ENCODE results near the gene AK5.

Gene AK5

DNA sequence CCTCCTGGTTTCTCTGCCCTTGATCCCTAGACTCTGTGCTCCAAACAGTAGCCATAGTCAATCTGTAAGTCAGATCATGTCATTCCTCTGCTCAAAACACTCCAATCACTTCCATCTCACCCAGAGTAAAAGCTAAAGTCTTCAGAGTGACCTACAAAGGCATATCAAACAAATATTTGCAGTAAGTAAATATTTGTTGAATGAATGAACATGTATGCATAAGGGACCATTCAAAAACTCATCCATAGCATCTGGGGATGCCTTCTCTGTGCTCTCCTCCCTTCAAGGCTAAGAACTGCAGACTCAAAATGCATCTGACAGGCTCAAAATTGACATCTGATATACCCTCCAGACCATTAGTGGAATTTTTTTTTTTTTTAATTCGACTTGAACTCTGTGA, 18.1 kb upstream of the AK5 start:
- no peak overlapping the region for H3K4me2 ChIP-seq (ENCODE audit: low read depth, low read length, poor library complexity, severe bottlenecking)
- no peaks in the 10 kb centered on the region for H3K36me3 ChIP-seq (ENCODE audit: insufficient read depth, low read length)
- no peak overlapping the region for H3K9ac ChIP-seq (ENCODE audit: low read depth, low read length, poor library complexity, severe bottlenecking)
- H3K9me3 ChIP-seq (ENCODE audit: insufficient read depth, low read depth, low read length): no peaks in the 10 kb centered on the region
- H3K9me2 ChIP-seq (replicated peaks; ENCODE audit: low read depth, low read length): no peaks in the 10 kb centered on the region
- H3K27me3 ChIP-seq (ENCODE audit: insufficient read depth, low read length, poor library complexity, severe bottlenecking): no peaks in the 10 kb centered on the region
- H2AFZ ChIP-seq (ENCODE audit: low read length): no peak overlapping the region
- TF ChIP-seq CTCF (conservative IDR thresholded peaks at IDR 0.05; ENCODE audit: low read length) (no peak), EZH2phosphoT487 (IDR thresholded peaks at IDR 0.05; ENCODE audit: borderline replicate concordance) (no peak)
- H3F3A ChIP-seq (ENCODE audit: low read depth): no peaks in the 10 kb centered on the region
- H3K4me3 ChIP-seq (ENCODE audit: low read length, poor library complexity, severe bottlenecking): no peak overlapping the region
- no peaks in the 10 kb centered on the region for H3K79me2 ChIP-seq (ENCODE audit: insufficient read depth, low read length)
- H4K20me1 ChIP-seq (ENCODE audit: insufficient read depth, low read length, poor library complexity, severe bottlenecking): no peaks in the 10 kb centered on the region
- H3K4me1 ChIP-seq (ENCODE audit: insufficient read depth, low read length, poor library complexity, severe bottlenecking): no peaks in the 10 kb centered on the region

- no peak overlapping the region for H3K9ac ChIP-seq (ENCODE audit: low read depth, low read length, poor library complexity, severe bottlenecking)
- no peaks in the 10 kb centered on the region for H3K79me2 ChIP-seq (ENCODE audit: insufficient read depth, low read length)
- no peaks in the 10 kb centered on the region for H3K9me2 ChIP-seq (replicated peaks; ENCODE audit: low read depth, low read length)
- no peak overlapping the region for H3K4me2 ChIP-seq (ENCODE audit: low read depth, low read length, poor library complexity, severe bottlenecking)
- no peaks in the 10 kb centered on the region for H4K20me1 ChIP-seq (ENCODE audit: insufficient read depth, low read length, poor library complexity, severe bottlenecking)
- no peaks in the 10 kb centered on the region for H3K9me3 ChIP-seq (ENCODE audit: insufficient read depth, low read depth, low read length)
- no peaks in the 10 kb centered on the region for H3K36me3 ChIP-seq (ENCODE audit: insufficient read depth, low read length)
- H3K4me1 ChIP-seq (ENCODE audit: insufficient read depth, low read length, poor library complexity, severe bottlenecking): no peaks in the 10 kb centered on the region
- no peaks in the 10 kb centered on the region for H3F3A ChIP-seq (ENCODE audit: low read depth)
- H2AFZ ChIP-seq (ENCODE audit: low read length): no peak overlapping the region
- TF ChIP-seq EZH2phosphoT487 (IDR thresholded peaks at IDR 0.05; ENCODE audit: borderline replicate concordance): no peak
- no peak for TF ChIP-seq CTCF (conservative IDR thresholded peaks at IDR 0.05; ENCODE audit: low read length)
- no peak overlapping the region for H3K4me3 ChIP-seq (ENCODE audit: low read length, poor library complexity, severe bottlenecking)
- no peaks in the 10 kb centered on the region for H3K27me3 ChIP-seq (ENCODE audit: insufficient read depth, low read length, poor library complexity, severe bottlenecking)
Observed at GRCh38 chr1:77265180-77265579, 16.6 kb upstream of the AK5 start.

- no peaks in the 10 kb centered on the region for H3K9me3 ChIP-seq (ENCODE audit: insufficient read depth, low read depth, low read length)
- no peaks in the 10 kb centered on the region for H3K79me2 ChIP-seq (ENCODE audit: insufficient read depth, low read length)
- no peaks in the 10 kb centered on the region for H3K27me3 ChIP-seq (ENCODE audit: insufficient read depth, low read length, poor library complexity, severe bottlenecking)
- no peaks in the 10 kb centered on the region for H3K36me3 ChIP-seq (ENCODE audit: insufficient read depth, low read length)
- H3K9ac ChIP-seq (ENCODE audit: low read depth, low read length, poor library complexity, severe bottlenecking): no peak overlapping the region
- no peak overlapping the region for H3K4me2 ChIP-seq (ENCODE audit: low read depth, low read length, poor library complexity, severe bottlenecking)
- H3K4me1 ChIP-seq (ENCODE audit: insufficient read depth, low read length, poor library complexity, severe bottlenecking): no peaks in the 10 kb centered on the region
- H3K9me2 ChIP-seq (replicated peaks; ENCODE audit: low read depth, low read length): no peaks in the 10 kb centered on the region
- H3K4me3 ChIP-seq (ENCODE audit: low read length, poor library complexity, severe bottlenecking): no peak overlapping the region
- no peaks in the 10 kb centered on the region for H4K20me1 ChIP-seq (ENCODE audit: insufficient read depth, low read length, poor library complexity, severe bottlenecking)
- H3F3A ChIP-seq (ENCODE audit: low read depth): no peaks in the 10 kb centered on the region
- TF ChIP-seq EZH2phosphoT487 (IDR thresholded peaks at IDR 0.05; ENCODE audit: borderline replicate concordance) (no peak), CTCF (conservative IDR thresholded peaks at IDR 0.05; ENCODE audit: low read length) (no peak)
- no peak overlapping the region for H2AFZ ChIP-seq (ENCODE audit: low read length)
Observed at GRCh38 chr1:77267035-77267434, 14.8 kb upstream of the AK5 start.

Data from Loucy (cell line).